HepG2 (cell line): Measurements from ENCODE around the gene RETN. TPM values are rescaled to one million over a fixed set of nuclear protein-coding genes. Genes with fewer than 3 reads are reported as not detected.

Experiments
- AKAP8 ChIP-seq: sonication (generic); formaldehyde crosslinking; IDR thresholded peaks from 2 replicates; pipeline ENCODE4 v1.5.1; 2020; ENCODE audit warnings: mild to moderate bottlenecking, missing genetic modification reagents
- CREB1 ChIP-seq, 2 experiments: fragments of 450-650 bp in 1 of 2; IDR thresholded peaks; 2 replicates each; pipeline ENCODE4 v1.6.1; 2016 to 2017; ENCODE audit warnings: control low read depth in 1 of 2, mild to moderate bottlenecking in 1 of 2, missing compliant biosample characterization in 1 of 2, missing genetic modification characterization in 1 of 2
- ELF4 ChIP-seq: sonication (generic); formaldehyde crosslinking; IDR thresholded peaks from 2 replicates; pipeline ENCODE4 v1.5.0; 2020; ENCODE audit warnings: missing genetic modification reagents, mild to moderate bottlenecking, moderate library complexity, borderline replicate concordance
- EP300 ChIP-seq, 3 experiments: sonication (generic) in 1 of 3; formaldehyde crosslinking in 1 of 3; IDR thresholded peaks; 2 replicates each; pipeline versions ENCODE4 v1.5.1 to v1.6.1; 2011 to 2020; ENCODE audit warnings: low read depth in 2 of 3, low read length in 2 of 3, borderline replicate concordance in 1 of 3, improper control_type of control experiment in 1 of 3, mild to moderate bottlenecking in 1 of 3, missing genetic modification reagents in 1 of 3, moderate library complexity in 1 of 3
- EZH2 ChIP-seq: conservative IDR thresholded peaks from 2 replicates; pipeline ENCODE4 v1.6.1; 2012; ENCODE audit warnings: mild to moderate bottlenecking, low read depth, low read length, moderate library complexity
- FOXC1 ChIP-seq: sonication (generic); formaldehyde crosslinking; IDR thresholded peaks from 2 replicates; pipeline ENCODE4 v1.8.0; 2022; ENCODE audit warnings: mild to moderate bottlenecking, missing genetic modification reagents, borderline replicate concordance
- HNF1A ChIP-seq, 2 experiments: sonication (generic) in 1 of 2; formaldehyde crosslinking in 1 of 2; IDR thresholded peaks; 2 replicates each; pipeline versions ENCODE4 v1.4.0 to v1.6.1; 2016 to 2020; ENCODE audit warnings: borderline replicate concordance in 1 of 2, low read depth in 1 of 2, mild to moderate bottlenecking in 1 of 2, missing genetic modification reagents in 1 of 2
- MAF1 ChIP-seq: sonication (generic); formaldehyde crosslinking; IDR thresholded peaks from 2 replicates; pipeline ENCODE4 v1.5.0; 2020; ENCODE audit warnings: missing genetic modification reagents, borderline replicate concordance
- MZF1 ChIP-seq: sonication (generic); formaldehyde crosslinking; IDR thresholded peaks from 2 replicates; pipeline ENCODE4 v1.8.1; 2023; ENCODE audit warnings: mild to moderate bottlenecking, missing genetic modification reagents, borderline replicate concordance
- NONO ChIP-seq, 2 experiments: fragments of 450-650 bp in 1 of 2; sonication (generic) in 1 of 2; formaldehyde crosslinking in 1 of 2; IDR thresholded peaks in 1 of 2; conservative IDR thresholded peaks in 1 of 2; 2 replicates each; pipeline versions ENCODE4 v1.6.1 to v1.8.0; 2017 to 2022; ENCODE audit warnings: mild to moderate bottlenecking in 1 of 2, missing genetic modification reagents in 1 of 2, moderate library complexity in 1 of 2
- POLR2G ChIP-seq: fragments of 200-400 bp; formaldehyde crosslinking; IDR thresholded peaks from 2 replicates; pipeline ENCODE4 v1.6.1; 2018; ENCODE audit warnings: mild to moderate bottlenecking, low read depth, low read length, moderate library complexity
- SIN3A ChIP-seq: IDR thresholded peaks from 2 replicates; pipeline ENCODE4 v1.6.1; 2011; ENCODE audit warnings: low read depth, mild to moderate bottlenecking, control low read depth, low read length, borderline replicate concordance
- TEAD2 ChIP-seq: sonication (generic); formaldehyde crosslinking; IDR thresholded peaks from 2 replicates; pipeline ENCODE4 v1.9.0; 2021; ENCODE audit warnings: missing genetic modification reagents
- TEAD3 ChIP-seq: optimal IDR thresholded peaks from 2 replicates; pipeline ENCODE3; 2016; ENCODE audit warnings: borderline replicate concordance
- THAP11 ChIP-seq: IDR thresholded peaks from 2 replicates; pipeline ENCODE4 v1.6.1; 2016; ENCODE audit warnings: missing biosample characterization, missing genetic modification reagents
- YEATS4 ChIP-seq: sonication (generic); formaldehyde crosslinking; IDR thresholded peaks from 2 replicates; pipeline ENCODE4 v1.4.0; 2020; ENCODE audit warnings: missing genetic modification reagents, borderline replicate concordance
- ZC3H4 ChIP-seq: sonication (generic); formaldehyde crosslinking; IDR thresholded peaks from 2 replicates; pipeline ENCODE4 v1.4.0; 2020; ENCODE audit warnings: missing genetic modification reagents, borderline replicate concordance
- ZFP37 ChIP-seq: sonication (generic); formaldehyde crosslinking; IDR thresholded peaks from 2 replicates; pipeline ENCODE4 v1.4.0; 2020; ENCODE audit warnings: missing genetic modification reagents, borderline replicate concordance
- ZFY ChIP-seq: sonication (generic); formaldehyde crosslinking; IDR thresholded peaks from 2 replicates; pipeline ENCODE4 v1.4.0; 2020; ENCODE audit warnings: missing genetic modification reagents
- ZNF253 ChIP-seq: sonication (generic); formaldehyde crosslinking; IDR thresholded peaks from 2 replicates; pipeline ENCODE4 v1.8.0; 2022; ENCODE audit warnings: mild to moderate bottlenecking, missing genetic modification reagents, borderline replicate concordance
- ZNF260 ChIP-seq: sonication (generic); formaldehyde crosslinking; IDR thresholded peaks from 2 replicates; pipeline ENCODE4 v1.4.0; 2020; ENCODE audit warnings: missing genetic modification reagents, low read depth, mild to moderate bottlenecking, borderline replicate concordance
- ZNF451 ChIP-seq: sonication (generic); formaldehyde crosslinking; IDR thresholded peaks from 2 replicates; pipeline ENCODE4 v1.5.0; 2020; ENCODE audit warnings: mild to moderate bottlenecking, missing genetic modification reagents
- ZNF563 ChIP-seq: sonication (generic); formaldehyde crosslinking; IDR thresholded peaks from 2 replicates; pipeline ENCODE4 v1.8.0; 2022; ENCODE audit warnings: mild to moderate bottlenecking, moderate library complexity, missing genetic modification reagents
- ZNF768 ChIP-seq: sonication (generic); formaldehyde crosslinking; IDR thresholded peaks from 2 replicates; pipeline ENCODE4 v1.4.0; 2020; ENCODE audit warnings: missing genetic modification reagents
- polyA plus RNA-seq, 8 experiments: library from polyadenylated mRNA; depleted of rRNA in 3 of 8; stranded (reverse) in 7 of 8; unstranded in 1 of 8; fragments of >200 nt; fragmentation: Illumina TruSeq in 4 of 8; extraction: Trizol in 4 of 8; gene quantifications; 2 replicates each; pipeline versions ENCODE4 v1.2.1 to v1.2.3, GENCODE V29; 2011 to 2016; ENCODE audit warnings: low read depth in 4 of 8, missing spikeins in 1 of 8, mixed read lengths in 1 of 8; ENCODE audit not compliant: insufficient read depth in 1 of 8
- total RNA-seq, 5 experiments: library from RNA; depleted of rRNA; stranded (reverse); fragments of >200 nt; fragmentation: Illumina TruSeq; extraction: Trizol; gene quantifications; 2 replicates each; pipeline ENCODE4 v1.2.3, GENCODE V29; 2016; ENCODE audit warnings: low read depth in 1 of 5

Gene RETN
- total and polyA plus RNA-seq, 2 of the 13 experiments (the other 11 are each of a cell fraction or from before 2014, with no cell fraction given) = not detected

GRCh38 chr19:7636691-7637373, 32.0 kb upstream of the RETN start, which contains the start of gene STXBP2 (continued):
- TF ChIP-seq EP300 (IDR thresholded peaks at IDR 0.05; ENCODE audit: low read depth in 2 of 2, low read length in 2 of 2) (no peak; a peak in 1 of 4 replicates), EP300 (CRISPR knock-in tag; IDR thresholded peaks at IDR 0.05; ENCODE audit: borderline replicate concordance) (no peak), FOXC1 (peak; percentile 25; the same call in 1 of the 2 replicates), NONO (IDR thresholded peaks at IDR 0.05) (no peak), NONO (CRISPR knock-in tag; conservative IDR thresholded peaks at IDR 0.05) (peak; percentile 73; the same call in 1 of the 2 replicates), CREB1 (IDR thresholded peaks at IDR 0.05) (peak; percentile 53), CREB1 (CRISPR knock-in tag; IDR thresholded peaks at IDR 0.05) (no peak), AKAP8 (CRISPR knock-in tag) (0 out of 2 replicates have a peak, but pooled peaks have one; percentile 24), POLR2G (peak; percentile 78), HNF1A (IDR thresholded peaks at IDR 0.05; ENCODE audit: low read depth) (no peak), HNF1A (CRISPR knock-in tag; IDR thresholded peaks at IDR 0.05; ENCODE audit: borderline replicate concordance) (no peak), ELF4 (CRISPR knock-in tag) (peak; percentile 74; the same call in 1 of the 2 replicates), TEAD3 (CRISPR knock-in tag) (peak; percentile 19), TEAD2 (CRISPR knock-in tag) (no peak), SIN3A (peak; percentile 64; the same call in 1 of the 2 replicates), ZNF253 (CRISPR knock-in tag) (0 out of 2 replicates have a peak, but pooled peaks have one; percentile 18), ZFP37 (no peak), ZFY (CRISPR knock-in tag) (peak; percentile 54; the same call in 1 of the 2 replicates), ZNF260 (CRISPR knock-in tag) (no peak), THAP11 (CRISPR knock-in tag) (peak; percentile 27; the same call in 1 of the 2 replicates), EZH2 (no peak), MAF1 (CRISPR knock-in tag) (no peak), MZF1 (CRISPR knock-in tag) (no peak), YEATS4 (peak; percentile 55; the same call in 1 of the 2 replicates), ZNF563 (peak; percentile 66; the same call in 1 of the 2 replicates), ZC3H4 (no peak), ZNF451 (CRISPR knock-in tag) (peak; percentile 86; the same call in 1 of the 2 replicates), ZNF768 (CRISPR knock-in tag) (peak; percentile 54; the same call in 1 of the 2 replicates)
